Measurements from ENCODE around the gene CD4.

DNA sequence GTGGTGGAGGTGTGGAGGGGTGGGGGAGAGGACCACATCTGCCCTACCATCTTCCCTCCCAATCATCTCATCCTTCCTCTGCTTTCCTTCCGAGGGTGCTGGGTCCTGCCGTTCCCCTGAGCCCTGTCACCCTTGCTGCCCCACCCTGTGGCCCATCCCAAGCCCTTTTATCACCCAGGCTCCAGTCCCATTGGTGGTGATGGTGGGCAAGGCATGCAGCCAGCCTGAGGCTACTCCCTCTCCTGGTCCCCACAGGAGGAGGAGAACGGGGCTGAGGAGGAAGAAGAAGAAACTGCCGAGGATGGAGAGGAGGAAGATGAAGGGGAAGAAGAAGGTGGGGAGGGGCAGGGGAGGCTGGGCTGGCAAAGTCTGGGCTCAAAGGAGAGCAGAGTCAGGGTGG, 19.7 kb upstream of the CD4 start:
- TF ChIP-seq, protein P1, sequence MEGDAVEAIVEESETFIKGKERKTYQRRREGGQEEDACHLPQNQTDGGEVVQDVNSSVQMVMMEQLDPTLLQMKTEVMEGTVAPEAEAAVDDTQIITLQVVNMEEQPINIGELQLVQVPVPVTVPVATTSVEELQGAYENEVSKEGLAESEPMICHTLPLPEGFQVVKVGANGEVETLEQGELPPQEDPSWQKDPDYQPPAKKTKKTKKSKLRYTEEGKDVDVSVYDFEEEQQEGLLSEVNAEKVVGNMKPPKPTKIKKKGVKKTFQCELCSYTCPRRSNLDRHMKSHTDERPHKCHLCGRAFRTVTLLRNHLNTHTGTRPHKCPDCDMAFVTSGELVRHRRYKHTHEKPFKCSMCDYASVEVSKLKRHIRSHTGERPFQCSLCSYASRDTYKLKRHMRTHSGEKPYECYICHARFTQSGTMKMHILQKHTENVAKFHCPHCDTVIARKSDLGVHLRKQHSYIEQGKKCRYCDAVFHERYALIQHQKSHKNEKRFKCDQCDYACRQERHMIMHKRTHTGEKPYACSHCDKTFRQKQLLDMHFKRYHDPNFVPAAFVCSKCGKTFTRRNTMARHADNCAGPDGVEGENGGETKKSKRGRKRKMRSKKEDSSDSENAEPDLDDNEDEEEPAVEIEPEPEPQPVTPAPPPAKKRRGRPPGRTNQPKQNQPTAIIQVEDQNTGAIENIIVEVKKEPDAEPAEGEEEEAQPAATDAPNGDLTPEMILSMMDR (IDR thresholded peaks at IDR 0.05) = no peak
- TF ChIP-seq POLR2A (IDR thresholded peaks at IDR 0.05; ENCODE audit: low read depth) (no peak), POLR2AphosphoS5 (IDR thresholded peaks at IDR 0.05) (no peak)

All from esophagus muscularis mucosa (tissue), 3 donors.